HG03571 (cell line): ENCODE measurements around the gene KRT24.
"Not testable (repeated sequence)": the region's sequence is repeated elsewhere in the genome, so short reads cannot be mapped to it uniquely, and the experiment has no call there.

Source experiments
- ATAC-seq: cut with Tn5 transposase; IDR thresholded peaks from one replicate; pipeline ENCODE4 v1.9.1; 2021; ENCODE audit not compliant: unreplicated experiment

The KRT24 gene

GRCh38 chr17:40703652-40704051, at the start of gene KRT24:
Gene KRT24, minus strand, starts transcription at chr17:40703752. Its CDS starts 59 bp downstream, at chr17:40703693.
- ATAC-seq: no peak

GRCh38 chr17:40751065-40751464, 47.5 kb upstream of the KRT24 start:
- ATAC-seq: no peak

- no peak for ATAC-seq
Measured at GRCh38 chr17:40750391-40750790, 46.8 kb upstream of the KRT24 start.

- ATAC-seq: not testable (repeated sequence)
Measured at GRCh38 chr17:40748666-40749065, 45.1 kb upstream of the KRT24 start.

GRCh38 chr17:40738553-40738952, 35.0 kb upstream of the KRT24 start:
- no peak for ATAC-seq

- ATAC-seq: no peak
Measured at GRCh38 chr17:40735016-40735415, 31.5 kb upstream of the KRT24 start.

- ATAC-seq: no peak
Measured at GRCh38 chr17:40734018-40734417, 30.5 kb upstream of the KRT24 start.

- no peak for ATAC-seq
Measured at GRCh38 chr17:40730970-40731369, 27.4 kb upstream of the KRT24 start.

GRCh38 chr17:40727447-40728231, 24.1 kb upstream of the KRT24 start:
- ATAC-seq: no peak

GRCh38 chr17:40726919-40727318, 23.4 kb upstream of the KRT24 start:
- ATAC-seq: no peak

- ATAC-seq: no peak
Measured at GRCh38 chr17:40724656-40725055, 21.1 kb upstream of the KRT24 start.

- ATAC-seq: no peak
Measured at GRCh38 chr17:40722241-40722640, 18.7 kb upstream of the KRT24 start.

- ATAC-seq: no peak
Measured at GRCh38 chr17:40720899-40721298, 17.3 kb upstream of the KRT24 start.

- no peak for ATAC-seq
Measured at GRCh38 chr17:40718930-40719329, 15.4 kb upstream of the KRT24 start.

GRCh38 chr17:40717776-40718175, 14.2 kb upstream of the KRT24 start:
- no peak for ATAC-seq

- ATAC-seq: no peak
Measured at GRCh38 chr17:40714473-40714872, 10.9 kb upstream of the KRT24 start.

GRCh38 chr17:40707745-40708144, 4.2 kb upstream of the KRT24 start:
- ATAC-seq: no peak

- ATAC-seq: no peak
Measured at GRCh38 chr17:40705584-40705983, 2.0 kb upstream of the KRT24 start.

GRCh38 chr17:40702271-40702670, 1.3 kb downstream of the KRT24 start:
- ATAC-seq: no peak

GRCh38 chr17:40699853-40700252, 3.7 kb downstream of the KRT24 start:
- ATAC-seq: no peak

GRCh38 chr17:40699371-40699770, 4.2 kb downstream of the KRT24 start:
- ATAC-seq: no peak

- ATAC-seq: no peak
Measured at GRCh38 chr17:40697297-40697696, 6.3 kb downstream of the KRT24 start.

GRCh38 chr17:40696651-40697072, 6.9 kb downstream of the KRT24 start:
- no peak for ATAC-seq
